ENCODE measurements around the gene SLC5A5.

SLC5A5 gene

DNA sequence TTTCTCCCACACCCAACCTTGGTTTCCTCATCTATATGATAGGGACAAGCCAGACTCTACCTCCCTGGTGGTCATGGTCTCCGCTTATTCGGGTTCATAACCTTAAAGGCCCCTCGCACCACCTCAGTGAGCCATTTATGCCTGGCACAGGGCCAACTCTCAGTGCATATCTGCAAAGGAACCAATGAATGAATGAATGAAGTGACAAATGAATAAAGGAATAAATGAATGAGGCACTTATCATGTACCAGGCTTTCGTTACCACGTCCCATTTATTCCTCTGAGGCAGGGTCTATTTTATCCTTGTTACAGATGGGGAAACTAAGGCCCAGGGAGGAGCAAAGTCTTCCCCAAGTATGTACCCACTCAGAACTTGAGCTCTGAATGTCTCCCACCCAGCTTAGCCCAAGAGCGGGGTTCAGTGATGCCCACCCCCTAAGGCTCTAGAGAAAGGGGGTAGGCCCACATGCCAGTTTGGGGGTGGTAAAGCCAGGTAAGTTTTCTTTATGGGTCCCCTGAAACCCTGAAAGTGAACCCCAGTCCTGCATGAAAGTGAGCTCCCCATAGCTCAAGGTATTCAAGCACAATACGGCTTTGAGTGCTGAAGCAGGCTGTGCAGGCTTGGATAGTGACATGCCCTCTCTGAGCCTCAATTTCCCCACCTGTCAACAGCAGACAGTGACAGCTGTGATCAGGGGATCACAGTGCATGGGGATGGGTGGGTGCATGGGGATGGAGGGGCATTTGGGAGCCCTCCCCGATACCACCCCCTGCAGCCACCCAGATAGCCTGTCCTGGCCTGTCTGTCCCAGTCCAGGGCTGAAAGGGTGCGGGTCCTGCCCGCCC, 490 bp upstream of the SLC5A5 start:
- ChIA-PET CTCF (interaction anchor here (0.7 to 3.8 kb wide), 12 partner anchors 9 to 126 kb away, joined by 3 to 93 read pairs (median 4); partner anchors contain the start of genes CCDC124 and RPL18A), POLR2A (interaction anchor here (0.6 to 1.8 kb wide), 3 partner anchors 12 to 61 kb away, joined by 3 to 4 read pairs (median 3); partner anchors contain the start of genes CCDC124 and RPL18A)
- TF ChIP-seq, protein P1, sequence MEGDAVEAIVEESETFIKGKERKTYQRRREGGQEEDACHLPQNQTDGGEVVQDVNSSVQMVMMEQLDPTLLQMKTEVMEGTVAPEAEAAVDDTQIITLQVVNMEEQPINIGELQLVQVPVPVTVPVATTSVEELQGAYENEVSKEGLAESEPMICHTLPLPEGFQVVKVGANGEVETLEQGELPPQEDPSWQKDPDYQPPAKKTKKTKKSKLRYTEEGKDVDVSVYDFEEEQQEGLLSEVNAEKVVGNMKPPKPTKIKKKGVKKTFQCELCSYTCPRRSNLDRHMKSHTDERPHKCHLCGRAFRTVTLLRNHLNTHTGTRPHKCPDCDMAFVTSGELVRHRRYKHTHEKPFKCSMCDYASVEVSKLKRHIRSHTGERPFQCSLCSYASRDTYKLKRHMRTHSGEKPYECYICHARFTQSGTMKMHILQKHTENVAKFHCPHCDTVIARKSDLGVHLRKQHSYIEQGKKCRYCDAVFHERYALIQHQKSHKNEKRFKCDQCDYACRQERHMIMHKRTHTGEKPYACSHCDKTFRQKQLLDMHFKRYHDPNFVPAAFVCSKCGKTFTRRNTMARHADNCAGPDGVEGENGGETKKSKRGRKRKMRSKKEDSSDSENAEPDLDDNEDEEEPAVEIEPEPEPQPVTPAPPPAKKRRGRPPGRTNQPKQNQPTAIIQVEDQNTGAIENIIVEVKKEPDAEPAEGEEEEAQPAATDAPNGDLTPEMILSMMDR (IDR thresholded peaks at IDR 0.05; ENCODE audit: control extremely low read depth, extremely low read depth, low read depth, missing control alignments): no peak
- DNase-seq (ENCODE audit: extremely low spot score): no peak

DNA sequence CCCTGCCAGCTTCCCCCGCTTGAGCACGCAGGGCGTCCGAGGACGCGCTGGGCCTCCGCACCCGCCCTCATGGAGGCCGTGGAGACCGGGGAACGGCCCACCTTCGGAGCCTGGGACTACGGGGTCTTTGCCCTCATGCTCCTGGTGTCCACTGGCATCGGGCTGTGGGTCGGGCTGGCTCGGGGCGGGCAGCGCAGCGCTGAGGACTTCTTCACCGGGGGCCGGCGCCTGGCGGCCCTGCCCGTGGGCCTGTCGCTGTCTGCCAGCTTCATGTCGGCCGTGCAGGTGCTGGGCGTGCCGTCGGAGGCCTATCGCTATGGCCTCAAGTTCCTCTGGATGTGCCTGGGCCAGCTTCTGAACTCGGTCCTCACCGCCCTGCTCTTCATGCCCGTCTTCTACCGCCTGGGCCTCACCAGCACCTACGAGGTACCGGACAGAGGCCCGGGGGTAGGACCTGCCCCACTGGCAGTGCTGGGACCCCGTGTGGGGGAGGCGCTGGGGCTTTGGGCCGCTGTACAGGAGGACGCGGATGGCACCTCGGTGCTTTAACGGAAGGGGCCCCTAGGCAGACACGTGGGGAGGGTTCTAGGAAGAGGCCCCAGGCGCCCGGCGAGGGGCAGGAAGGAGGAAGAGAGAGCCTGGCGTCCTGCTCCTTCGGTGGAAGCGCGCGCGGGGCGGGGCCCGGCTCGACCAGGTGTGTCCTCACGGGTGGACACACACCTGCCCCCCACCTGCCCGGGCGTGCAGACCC, 681 bp downstream of the SLC5A5 start:
- TF ChIP-seq, protein P1 (IDR thresholded peaks at IDR 0.05; ENCODE audit: control extremely low read depth, extremely low read depth, low read depth, missing control alignments): no peak
- ChIA-PET POLR2A (interaction anchor here (0.6 kb wide), 1 partner anchor 13 kb away, joined by 3 read pairs; the partner anchor contains the start of gene RPL18A), CTCF (interaction anchor here (1.1 to 3.8 kb wide), 5 partner anchors 13 to 66 kb away, joined by 3 to 93 read pairs (median 5); partner anchors contain the start of genes CCDC124 and RPL18A)

DNA sequence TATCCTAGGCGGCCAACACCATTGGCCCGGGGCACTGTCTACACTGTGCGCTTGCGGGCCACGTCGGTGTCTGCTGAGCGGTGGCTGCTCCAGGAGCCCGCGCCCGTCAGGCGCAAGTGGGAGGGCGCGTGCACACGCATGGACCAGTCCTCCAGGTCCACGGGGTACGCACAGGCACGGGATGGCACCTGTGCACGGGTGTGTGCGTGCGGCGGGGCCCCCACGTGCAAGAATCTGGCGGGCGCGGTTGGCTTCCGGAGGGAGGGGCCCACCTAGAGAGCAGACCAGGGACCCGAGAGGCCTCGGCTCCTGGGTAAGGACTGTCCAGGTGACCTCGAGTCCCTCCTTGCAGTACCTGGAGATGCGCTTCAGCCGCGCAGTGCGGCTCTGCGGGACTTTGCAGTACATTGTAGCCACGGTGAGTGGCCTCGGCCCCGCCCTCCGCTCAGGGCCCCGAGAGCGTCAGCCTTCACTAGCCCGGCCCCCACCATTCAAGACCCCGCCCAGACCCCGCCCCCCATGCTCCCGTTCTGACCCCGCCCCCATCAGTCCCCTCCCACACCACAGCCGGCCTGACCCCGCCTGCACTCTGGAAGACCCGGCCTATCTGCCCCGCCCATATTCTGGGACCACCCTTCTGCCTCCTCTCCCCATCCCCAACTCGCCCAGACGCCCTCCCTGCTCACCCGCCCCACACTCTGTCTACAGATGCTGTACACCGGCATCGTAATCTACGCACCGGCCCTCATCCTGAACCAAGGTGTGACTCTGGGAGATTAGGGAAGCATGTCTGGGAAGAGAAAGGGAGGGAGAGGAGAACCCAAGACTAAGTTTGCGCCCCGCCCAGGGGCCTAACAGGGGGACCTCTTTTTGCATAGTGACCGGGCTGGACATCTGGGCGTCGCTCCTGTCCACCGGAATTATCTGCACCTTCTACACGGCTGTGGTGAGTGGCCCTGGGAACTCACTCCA, 2.3 kb downstream of the SLC5A5 start:
- TF ChIP-seq, protein P1 (IDR thresholded peaks at IDR 0.05; ENCODE audit: control extremely low read depth, extremely low read depth, low read depth, missing control alignments): no peak
- POLR2A ChIA-PET: no interaction called here
- DNase-seq (ENCODE audit: extremely low spot score): peak; percentile 86
- CTCF ChIA-PET: interaction anchor here (1.0 kb wide), 1 partner anchor 59 kb away, joined by 5 read pairs; the partner anchor contains the start of gene CCDC124

More for the DNA sequence above, 681 bp downstream of the SLC5A5 start:
- DNase-seq (ENCODE audit: extremely low spot score): no peak

DNA sequence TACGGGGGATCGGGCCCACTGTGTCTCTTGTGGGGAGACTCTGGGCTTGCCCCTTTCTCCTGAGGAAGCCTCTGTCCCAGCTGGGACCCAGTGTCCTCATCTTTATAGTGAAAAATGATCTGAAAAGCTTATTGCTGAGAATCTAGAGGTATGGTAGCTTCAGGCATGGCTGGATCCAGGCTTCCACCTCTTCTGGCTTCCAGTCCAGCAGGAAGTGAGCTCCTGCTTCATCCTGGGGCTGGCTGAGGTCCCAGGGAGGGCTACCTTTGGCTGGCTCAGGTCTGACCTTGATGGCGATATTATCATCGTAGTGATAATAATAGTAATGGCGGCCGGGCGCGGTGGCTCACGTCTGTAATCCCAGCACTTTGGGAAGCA, 3.0 kb downstream of the SLC5A5 start:
- POLR2A ChIA-PET: no interaction called here
- TF ChIP-seq, protein P1 (IDR thresholded peaks at IDR 0.05; ENCODE audit: control extremely low read depth, extremely low read depth, low read depth, missing control alignments): no peak
- CTCF ChIA-PET: interaction anchor here (1.0 kb wide), 1 partner anchor 58 kb away, joined by 5 read pairs; the partner anchor contains the start of gene CCDC124
- DNase-seq (ENCODE audit: extremely low spot score): no peak

DNA sequence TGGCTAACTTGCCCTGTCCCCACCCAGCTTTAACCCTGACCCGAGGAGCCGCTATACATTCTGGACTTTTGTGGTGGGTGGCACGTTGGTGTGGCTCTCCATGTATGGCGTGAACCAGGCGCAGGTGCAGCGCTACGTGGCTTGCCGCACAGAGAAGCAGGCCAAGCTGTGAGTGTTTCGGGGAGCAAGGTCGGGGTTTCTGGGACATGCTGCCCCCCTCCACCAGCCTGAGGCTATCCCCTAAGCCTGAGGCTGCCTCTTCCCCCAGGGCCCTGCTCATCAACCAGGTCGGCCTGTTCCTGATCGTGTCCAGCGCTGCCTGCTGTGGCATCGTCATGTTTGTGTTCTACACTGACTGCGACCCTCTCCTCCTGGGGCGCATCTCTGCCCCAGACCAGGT, 6.0 kb downstream of the SLC5A5 start:
- CTCF ChIA-PET: interaction anchor here (1.2 kb wide), 1 partner anchor 60 kb away, joined by 4 read pairs; no protein-coding TSS in a partner anchor
- POLR2A ChIA-PET: interaction anchor here (0.5 kb wide), 1 partner anchor 24 kb away, joined by 4 read pairs; no protein-coding TSS in a partner anchor
- DNase-seq (ENCODE audit: extremely low spot score): no peak
- TF ChIP-seq, protein P1 (IDR thresholded peaks at IDR 0.05; ENCODE audit: control extremely low read depth, extremely low read depth, low read depth, missing control alignments): no peak

Measured in GM10248 (cell line).